ENCODE results near the gene DEFB123. TPM values are rescaled to one million over a fixed set of nuclear protein-coding genes. Genes with fewer than 3 reads are reported as not detected.

Gene DEFB123
- total RNA-seq, 1 experiment from 2014 or later: not detected

Other genes with a start within 250 kb of the DEFB123 start
- gene DEFB115, start 183.0 kb upstream of the DEFB123 start, total RNA-seq (2021): not detected in 3 replicates
- not detected in 3 replicates for gene DEFB116, start 132.0 kb upstream of the DEFB123 start, total RNA-seq (2021)
- not detected in 3 replicates for gene DEFB118, start 72.0 kb upstream of the DEFB123 start, total RNA-seq (2021)
- not detected in 3 replicates for gene DEFB119, start 50.0 kb upstream of the DEFB123 start, total RNA-seq (2021)
- gene DEFB121, start 34.4 kb upstream of the DEFB123 start, total RNA-seq (2021): not detected in 3 replicates
- not detected in 3 replicates for gene DEFB124, start 34.5 kb downstream of the DEFB123 start, total RNA-seq (2021)
- not detected in 3 replicates for gene REM1, start 34.7 kb downstream of the DEFB123 start, total RNA-seq (2021)
- 93.3 to 103 TPM (median 101 TPM) in 3 replicates for gene HM13, start 73.8 kb downstream of the DEFB123 start, total RNA-seq (2021)
- gene ID1, start 164.7 kb downstream of the DEFB123 start, total RNA-seq (2021): 88.8 to 158 TPM (median 149 TPM) in 3 replicates
- 0.44 TPM in 1 of 3 replicates, not detected in the others for gene COX4I2, start 197.3 kb downstream of the DEFB123 start, total RNA-seq (2021)